ENCODE results near the gene NRG2. TPM values are rescaled to one million over a fixed set of nuclear protein-coding genes. Genes with fewer than 3 reads are reported as not detected.

Gene NRG2
- total and polyA plus RNA-seq, 9 donors = 2.6 to 32.6 (median 19.3) TPM

- no peak overlapping the region for H3K27ac ChIP-seq
- TF ChIP-seq EP300 (IDR thresholded peaks at IDR 0.05) (no peak), CTCF (IDR thresholded peaks at IDR 0.05) (peak in 2 of 3 donors; percentile 36 to 69), POLR2A (IDR thresholded peaks at IDR 0.05) (no peak)
- no peak overlapping the region for H3K4me3 ChIP-seq
- H3K4me1 ChIP-seq (ENCODE audit: insufficient read depth) = no peaks in the 10 kb centered on the region
- H3K36me3 ChIP-seq = no peaks in the 10 kb centered on the region
- 11 to 14% (median 11%) methylated on average over 4 of the region's 4 CpGs for WGBS, 3 donors
- no peak for DNase-seq
- no peaks in the 10 kb centered on the region for H3K27me3 ChIP-seq
- intact Hi-C loops (cut with DNase I) = loop anchor here (2.0 to 5.0 kb wide), 2 partner anchors 74 to 84 kb away; no protein-coding TSS in a partner anchor
- no peaks in the 10 kb centered on the region for H3K9me3 ChIP-seq
These were observed 30.2 kb upstream of the NRG2 start for GRCh38 chr5:140073296-140073695.

- Histone ChIP-seq H3K9me3 (no peaks in the 10 kb centered on the region), H3K36me3 (no peaks in the 10 kb centered on the region), H3K4me3 (no peak overlapping the region), H3K27ac (no peak overlapping the region), H3K27me3 (no peaks in the 10 kb centered on the region), H3K4me1 (ENCODE audit: insufficient read depth) (no peaks in the 10 kb centered on the region)
- WGBS, 3 donors = 41 to 50% (median 48%) methylated on average over 10 of the region's 10 CpGs
- TF ChIP-seq POLR2A (IDR thresholded peaks at IDR 0.05) = no peak
- no peak for TF ChIP-seq CTCF (IDR thresholded peaks at IDR 0.05)
- intact Hi-C loops (cut with DNase I) = loop anchor here (2.0 to 5.0 kb wide), 2 partner anchors 74 to 84 kb away; no protein-coding TSS in a partner anchor
- DNase-seq = no peak
These were observed 29.7 kb upstream of the NRG2 start for GRCh38 chr5:140072812-140073211.

- intact Hi-C loops (cut with DNase I) = no loop called here
- Histone ChIP-seq H3K4me3 (no peak overlapping the region), H3K27ac (no peak overlapping the region), H3K9me3 (no peaks in the 10 kb centered on the region), H3K36me3 (no peaks in the 10 kb centered on the region), H3K27me3 (no peaks in the 10 kb centered on the region), H3K4me1 (ENCODE audit: insufficient read depth) (no peaks in the 10 kb centered on the region)
- WGBS, 3 donors = 76 to 82% (median 81%) methylated on average over 1 of the region's 1 CpG
- TF ChIP-seq CTCF (IDR thresholded peaks at IDR 0.05) (no peak), POLR2A (IDR thresholded peaks at IDR 0.05) (no peak), EP300 (IDR thresholded peaks at IDR 0.05) (no peak)
- no peak for DNase-seq
These were observed 17.7 kb upstream of the NRG2 start for GRCh38 chr5:140060816-140061215.

- WGBS, 3 donors = 79 to 82% (median 82%) methylated on average over 5 of the region's 5 CpGs
- intact Hi-C loops (cut with DNase I) = no loop called here
- Histone ChIP-seq H3K4me1 (ENCODE audit: insufficient read depth) (no peaks in the 10 kb centered on the region), H3K36me3 (no peaks in the 10 kb centered on the region), H3K9me3 (no peaks in the 10 kb centered on the region), H3K4me3 (no peak overlapping the region), H3K27me3 (no peaks in the 10 kb centered on the region), H3K27ac (no peak overlapping the region)
- no peak for DNase-seq
- TF ChIP-seq POLR2A (IDR thresholded peaks at IDR 0.05) = no peak
- no peak for TF ChIP-seq CTCF (IDR thresholded peaks at IDR 0.05)
- no peak for TF ChIP-seq EP300 (IDR thresholded peaks at IDR 0.05)
These were observed 15.3 kb upstream of the NRG2 start for GRCh38 chr5:140058212-140058932.

Measured in ovary (tissue), 9 donors.